T47D (cell line): ENCODE data around the gene CAST.
"Not testable (repeated sequence)": the region's sequence is repeated elsewhere in the genome, so short reads cannot be mapped to it uniquely, and the experiment has no call there.

Source experiments
- DNase-seq, 2 experiments: peaks; one replicate each; pipeline versions ENCODE4 v3.0.0 to v3.0.0-alpha.2; 2011 to 2012; ENCODE audit warnings: low read depth in 1 of 2, low spot score in 1 of 2
- JUND ChIP-seq: IDR thresholded peaks from 2 replicates; pipeline ENCODE4 v1.6.1; 2012; ENCODE audit warnings: low read depth
- in situ Hi-C: cut with HindIII; loops from 2 replicates; pipeline ENCODE4 v1.10.0; 2016; ENCODE audit warnings: low sequenced_read_pairs, low pct_unique_long_range_greater_than_20kb

CAST gene

DNA sequence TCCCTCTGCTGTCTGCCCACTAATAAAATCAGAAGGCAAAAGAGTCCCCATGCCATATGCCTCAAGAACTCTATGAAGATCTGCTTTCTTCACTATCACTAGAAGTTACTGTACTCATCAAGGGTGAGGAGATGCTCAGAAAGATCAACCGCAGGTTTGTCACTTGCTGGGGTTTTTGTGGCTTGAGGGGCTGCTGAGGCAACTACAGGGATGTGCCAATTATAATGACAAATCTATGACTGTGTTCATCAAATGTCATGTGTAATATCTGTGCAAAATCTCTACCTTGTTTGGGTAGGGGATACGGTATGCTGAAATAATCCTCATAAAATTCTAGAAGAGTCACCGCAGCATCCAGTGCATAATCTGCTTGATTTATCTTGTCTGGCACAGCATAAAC, 132.6 kb downstream of the CAST start:
- no peak for DNase-seq
- no peak for TF ChIP-seq JUND
- in situ Hi-C loops, result no loop called here

DNA sequence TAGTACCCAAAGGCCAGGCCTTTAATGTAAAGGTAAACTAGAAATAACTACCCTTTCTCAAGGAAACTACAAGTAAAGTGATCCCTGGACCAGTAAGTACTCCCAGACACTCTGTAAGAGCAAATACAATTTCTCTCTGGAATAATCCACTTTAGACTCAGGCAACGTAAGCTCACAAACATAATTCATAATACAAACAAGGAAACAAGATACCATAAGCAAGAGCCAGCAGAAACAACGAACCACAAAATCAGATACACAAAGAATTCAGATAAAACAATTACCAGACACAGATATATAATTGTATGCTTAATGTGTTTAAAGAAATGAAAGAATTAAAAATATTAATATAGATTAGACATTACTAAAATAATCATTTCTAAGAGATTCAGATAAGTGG, 133.4 kb downstream of the CAST start:
- in situ Hi-C loops, result no loop called here
- DNase-seq, result no peak
- TF ChIP-seq JUND, result no peak

DNA sequence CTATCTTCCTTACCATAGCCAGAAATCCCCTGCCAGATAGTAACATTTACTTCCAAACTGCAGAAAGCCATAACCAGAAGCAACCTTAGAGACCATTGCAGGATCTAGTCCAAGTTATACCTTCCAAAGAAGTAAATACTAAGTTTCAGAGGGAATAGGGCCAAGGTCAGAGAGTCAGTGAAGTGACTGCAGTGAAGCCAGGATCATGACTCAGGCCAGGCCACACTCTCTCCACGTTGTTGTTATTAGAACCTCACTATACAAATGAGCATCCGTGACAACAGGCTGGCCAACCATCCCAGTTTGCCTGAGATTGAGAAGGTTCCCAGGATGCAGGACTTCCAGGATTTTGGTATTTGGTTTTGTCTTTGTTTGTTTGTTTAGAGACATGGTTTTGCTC, 134.3 kb downstream of the CAST start:
- in situ Hi-C loops, result no loop called here
- DNase-seq, result no peak

DNA sequence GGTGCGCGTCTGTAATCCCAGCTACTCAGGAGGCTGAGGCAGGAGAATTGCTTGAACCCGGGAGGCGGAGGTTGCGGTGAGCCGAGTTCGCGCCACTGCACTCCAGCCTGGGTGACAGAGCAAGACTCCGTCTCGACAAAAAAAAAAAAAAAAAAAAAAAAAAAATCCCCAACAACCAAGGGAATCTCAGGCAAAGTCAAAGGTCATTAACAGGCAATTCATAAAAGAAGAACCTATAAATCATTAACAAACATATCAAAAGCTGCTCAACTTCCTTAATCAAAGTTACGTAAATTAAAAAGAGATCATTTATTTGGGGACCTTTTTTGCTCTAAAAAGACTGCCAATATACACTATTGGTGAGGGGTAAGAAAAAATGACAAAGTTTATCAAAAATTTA, 139.5 kb downstream of the CAST start:
- DNase-seq, in situ Hi-C loops: not testable (repeated sequence)

More for the DNA sequence above, 134.3 kb downstream of the CAST start:
- no peak for TF ChIP-seq JUND

DNA sequence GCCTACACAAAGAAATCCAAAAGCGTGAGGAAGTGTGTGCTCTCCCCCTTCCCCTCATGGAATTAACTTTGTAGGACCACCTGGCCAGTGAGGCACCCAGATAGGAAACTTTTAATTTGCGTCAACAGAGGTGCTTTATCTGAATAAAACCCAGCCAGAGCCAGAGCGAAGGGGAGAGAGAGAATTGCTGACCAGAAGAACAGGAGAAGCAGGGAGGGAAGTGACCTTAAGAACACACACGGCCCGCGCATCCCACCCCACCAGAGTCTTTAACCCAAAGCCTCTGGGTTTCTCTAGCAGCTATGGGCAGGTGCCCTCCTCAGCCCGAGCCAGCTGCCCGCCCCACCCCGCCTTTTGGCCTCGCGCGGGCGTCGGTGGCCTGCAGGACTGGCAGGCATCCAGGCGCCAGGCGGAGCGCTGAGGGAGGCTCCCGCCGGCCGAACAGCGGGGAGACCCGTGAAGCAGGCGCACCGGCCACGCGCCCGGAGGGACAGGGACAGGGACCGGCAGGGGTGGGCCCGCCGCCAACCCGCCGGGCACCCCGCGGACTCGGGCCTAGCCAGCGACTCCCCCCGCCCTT, 145.0 kb downstream of the CAST start:
- TF ChIP-seq JUND, result no peak
- peak; percentile 62 to 86 for DNase-seq
- in situ Hi-C loops, result no loop called here

DNA sequence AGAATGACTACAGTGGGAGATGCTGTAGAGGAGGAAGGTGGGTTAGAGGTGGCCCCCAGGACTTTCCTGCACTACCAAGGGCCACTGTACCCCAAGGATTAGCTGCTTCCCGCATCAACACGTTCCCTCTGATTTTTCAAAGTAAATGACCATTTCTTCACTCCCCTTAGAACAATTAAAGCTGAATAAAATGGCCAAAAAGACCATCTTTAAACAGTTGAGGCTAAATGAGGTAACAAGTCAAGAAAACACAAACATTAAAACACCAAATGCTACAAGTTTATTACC, 146.3 kb downstream of the CAST start:
- DNase-seq, result no peak
- no peak for TF ChIP-seq JUND
- in situ Hi-C loops, result no loop called here

DNA sequence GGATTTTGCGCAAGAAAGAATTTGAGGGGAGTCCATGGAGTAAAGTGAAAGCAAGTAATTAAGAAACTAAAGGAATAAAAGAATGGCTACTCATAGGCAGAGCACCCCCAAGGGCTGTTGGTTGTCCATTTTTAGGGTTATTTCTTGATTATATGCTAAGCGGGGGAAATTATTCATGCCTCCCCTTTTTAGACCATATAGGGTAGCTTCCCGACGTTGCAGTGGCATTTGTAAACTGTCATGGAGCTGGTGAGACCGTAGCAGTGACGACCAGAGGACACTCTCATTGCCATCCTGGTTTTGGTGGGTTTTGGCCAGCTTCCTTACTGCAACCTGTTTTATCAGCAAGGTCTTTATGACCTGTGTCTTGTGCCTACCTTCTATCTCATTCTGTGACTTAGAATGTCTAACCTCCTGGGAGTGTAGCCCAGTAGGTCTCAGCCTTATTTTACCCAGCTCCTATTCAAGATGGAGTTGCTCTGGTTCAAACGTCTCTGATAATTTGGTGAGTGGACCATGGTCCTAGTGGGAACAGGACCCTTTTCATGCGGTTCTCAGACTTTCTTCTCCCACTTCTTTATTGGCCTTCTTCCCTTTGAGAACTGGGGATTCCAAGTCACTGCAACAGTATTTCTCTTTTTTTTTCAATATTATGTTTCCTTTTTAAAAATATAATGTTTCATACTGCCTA, 146.8 kb downstream of the CAST start:
- TF ChIP-seq JUND, result no peak
- DNase-seq, result no peak
- in situ Hi-C loops, result no loop called here

DNA sequence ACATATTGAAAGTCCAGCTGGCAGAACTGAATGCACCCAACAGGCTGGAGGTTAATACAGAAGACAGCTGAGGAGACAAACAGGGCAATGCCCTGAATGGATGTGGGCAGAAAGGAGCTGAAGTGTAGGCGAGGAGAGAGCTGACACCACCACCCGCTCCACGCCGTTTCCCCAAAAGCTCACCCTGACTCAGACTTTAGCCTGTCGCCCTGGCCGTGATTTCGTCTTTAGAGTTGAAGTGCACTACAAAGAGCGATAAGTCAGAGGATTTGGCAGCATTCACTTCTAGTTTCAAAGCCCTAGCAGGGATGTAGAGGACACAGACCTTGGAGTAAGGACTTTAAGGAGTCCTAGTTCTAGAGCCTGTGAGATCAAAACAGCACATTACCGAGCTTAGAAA, 147.7 kb downstream of the CAST start:
- DNase-seq, result no peak
- in situ Hi-C loops, result no loop called here
- TF ChIP-seq JUND, result no peak

DNA sequence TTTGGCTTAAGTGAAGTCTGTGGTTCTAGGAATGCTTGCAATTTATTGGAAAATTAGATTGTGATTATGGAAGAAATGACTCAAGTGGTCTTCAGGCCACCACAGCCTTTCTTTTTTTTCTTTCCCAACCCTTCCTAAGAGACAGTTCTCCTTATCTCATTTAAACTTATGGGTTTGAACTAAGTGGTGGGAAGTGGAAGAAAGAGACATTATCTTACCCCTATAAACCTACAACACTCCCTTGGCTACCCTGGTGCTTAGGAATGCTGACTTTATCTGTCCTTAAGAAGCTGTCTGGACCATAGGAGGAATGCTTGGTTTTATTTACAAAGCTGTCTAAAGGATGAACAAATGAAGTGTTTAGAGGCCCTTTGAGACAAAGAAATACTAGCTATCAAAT, 150.7 kb downstream of the CAST start:
- DNase-seq, result no peak
- TF ChIP-seq JUND, result no peak
- in situ Hi-C loops, result no loop called here

DNA sequence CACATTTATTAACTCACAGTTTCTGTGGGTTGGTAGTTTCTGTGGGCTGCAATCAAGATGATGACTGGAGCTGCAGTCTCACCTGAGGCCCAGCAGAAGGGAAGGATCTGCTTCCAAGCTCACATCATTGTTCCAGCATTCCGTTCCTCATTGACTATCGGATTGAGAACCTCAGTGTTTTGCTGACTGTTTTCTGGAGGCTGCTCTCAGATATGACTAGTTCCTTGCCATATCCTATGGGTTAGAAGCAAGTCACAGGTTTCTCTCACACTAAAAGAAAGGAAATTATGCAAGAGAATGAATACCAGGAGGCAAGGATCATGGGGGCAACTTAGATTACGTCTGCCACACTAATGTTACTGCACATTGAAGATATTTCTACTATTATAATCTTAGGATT, 151.9 kb downstream of the CAST start:
- DNase-seq, result no peak
- TF ChIP-seq JUND, result no peak
- in situ Hi-C loops, result no loop called here

DNA sequence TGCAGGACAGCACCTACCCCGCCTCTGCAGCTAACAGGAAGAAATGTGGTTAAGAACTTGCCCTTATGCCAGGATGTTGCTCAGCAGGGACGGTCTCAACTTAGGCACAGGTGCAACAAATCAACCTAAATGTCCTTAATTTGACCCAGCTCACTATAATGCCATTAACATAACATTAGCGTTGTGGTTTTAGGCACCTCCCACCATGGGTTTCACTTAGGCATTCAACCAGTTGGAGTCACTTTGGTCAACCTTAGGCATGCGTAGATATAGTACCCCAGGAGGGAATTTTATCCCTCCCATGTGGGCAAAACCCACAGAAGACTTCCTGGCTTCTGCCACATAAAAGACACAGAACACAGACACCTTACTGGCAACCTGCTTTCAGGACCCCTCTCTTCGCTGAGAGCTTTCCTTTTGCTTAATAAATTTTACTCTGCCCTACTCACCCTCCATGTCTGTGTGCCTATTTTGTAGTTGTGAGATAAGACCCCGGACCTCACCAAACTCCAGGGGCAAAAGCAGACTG, 154.3 kb downstream of the CAST start:
- DNase-seq, result no peak
- no peak for TF ChIP-seq JUND
- in situ Hi-C loops, result no loop called here

DNA sequence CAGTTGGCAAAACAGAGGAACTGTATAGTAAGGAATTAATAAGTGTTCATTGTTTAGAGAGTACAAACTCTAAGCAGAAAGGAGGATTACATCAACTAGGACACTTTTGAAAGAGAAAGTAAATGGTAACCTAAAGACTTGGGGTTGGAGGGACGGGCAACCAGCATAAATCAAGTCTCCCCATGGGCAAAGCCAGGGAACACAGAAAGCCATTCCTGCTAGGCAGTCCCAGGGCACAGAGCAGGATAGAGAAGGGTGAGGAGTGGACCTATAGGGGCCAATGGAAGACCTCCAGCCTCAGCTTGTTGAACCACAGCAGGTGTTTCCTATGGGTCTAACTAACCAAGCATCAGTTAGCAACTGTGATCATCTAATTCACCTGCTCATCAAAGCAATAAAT, 154.8 kb downstream of the CAST start:
- in situ Hi-C loops, result no loop called here
- no peak for DNase-seq
- no peak for TF ChIP-seq JUND

DNA sequence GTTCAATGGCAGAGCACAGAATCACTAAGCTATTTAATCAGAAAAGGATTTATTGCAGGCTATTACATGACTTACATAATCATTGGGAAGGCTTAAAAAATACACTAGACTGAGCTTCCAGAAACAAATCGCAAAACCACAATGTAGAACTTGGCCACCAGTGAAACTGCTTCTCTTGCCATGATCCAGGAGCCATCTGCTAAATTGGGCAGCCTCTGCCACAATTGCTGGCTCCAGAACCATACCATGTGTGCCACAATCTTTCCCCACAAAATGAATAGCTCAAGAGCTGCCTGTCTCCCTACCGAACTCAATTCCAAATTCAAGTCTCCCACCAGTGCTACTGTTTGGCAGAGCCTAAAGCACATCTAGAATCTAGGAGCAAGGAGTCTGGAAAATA, 155.3 kb downstream of the CAST start:
- DNase-seq, result no peak
- in situ Hi-C loops, result no loop called here
- no peak for TF ChIP-seq JUND
